GM12878 (cell line): ENCODE measurements around the gene SERPINA4. TPM values are rescaled to one million over a fixed set of nuclear protein-coding genes. Genes with fewer than 3 reads are reported as not detected.

Source experiments
- ATAC-seq: fragments of 200-7000 bp; cut with Tn5 transposase; 3 replicates; pipeline ENCODE4 v1.9.1; 2020; ENCODE audit warnings: mild to moderate bottlenecking, moderate library complexity
- BruUV-seq: library from RNA; stranded (reverse); fragments of 400-500 nt; replicated peaks from 2 replicates; lab custom pipeline; 2021; lab: Mats Ljungman, UMichigan
- CTCF ChIA-PET: fragments of 300-600 bp; sonication (Branson Sonifier 250); formaldehyde crosslinking; extraction: SDS; loops from one replicate; lab custom pipeline; 2021; ENCODE audit warnings: inconsistent platforms; lab: Yijun Ruan, JAX
- POLR2A ChIA-PET: fragments of 350-600 bp; formaldehyde crosslinking; extraction: SDS; loops from one replicate; lab custom pipeline; 2021; ENCODE audit warnings: inconsistent platforms; lab: Charles Lee
- RAD21 ChIA-PET: fragments of 300-600 bp; sonication (Branson Sonifier 250); formaldehyde crosslinking; loops from one replicate; lab custom pipeline; 2023; ENCODE audit warnings: antibody characterized with exemption; ENCODE audit not compliant: unreplicated experiment; lab: Charles Lee
- SMC1A ChIA-PET: fragments of 300-600 bp; sonication (Branson Sonifier 250); formaldehyde crosslinking; loops from one replicate; lab custom pipeline; 2023; ENCODE audit not compliant: unreplicated experiment, uncharacterized antibody; lab: Charles Lee
- DNase-seq: peaks from one replicate; pipeline ENCODE4 v3.0.0-alpha.2; 2011; ENCODE audit warnings: low read depth, low spot score
- FAIRE-seq: peaks from 3 replicates; lab custom pipeline; 2011; peaks lifted over from hg19 to GRCh38; lab: Jason Lieb, UNC
- H2AFZ ChIP-seq: 2 replicates; pipeline ENCODE4 v1.6.0; 2011; ENCODE audit warnings: low read depth, low read length, control low read depth; ENCODE audit not compliant: control insufficient read depth
- H3K27ac ChIP-seq: 2 replicates; pipeline ENCODE4 v1.5.1; 2011; ENCODE audit warnings: control low read depth; ENCODE audit not compliant: control insufficient read depth, insufficient read depth
- H3K27me3 ChIP-seq, 2 experiments: replicated peaks in 1 of 2; 2 replicates each; pipeline versions ENCODE4 v1.6.0 to v1.6.1; 2011; ENCODE audit warnings: low read length in 1 of 2; ENCODE audit not compliant: control insufficient read depth in 2 of 2, insufficient read depth in 2 of 2
- H3K36me3 ChIP-seq, 2 experiments: 2 replicates each; pipeline ENCODE4 v1.5.1; 2011; ENCODE audit warnings: low read length in 1 of 2; ENCODE audit not compliant: control insufficient read depth in 2 of 2, insufficient read depth in 2 of 2
- H3K4me1 ChIP-seq: 2 replicates; pipeline ENCODE4 v1.6.1; 2011; ENCODE audit warnings: mild to moderate bottlenecking, low read length, moderate library complexity, mixed read lengths; ENCODE audit not compliant: control insufficient read depth, insufficient read depth
- H3K4me2 ChIP-seq: 2 replicates; pipeline ENCODE4 v1.6.0; 2011; ENCODE audit warnings: control low read depth; ENCODE audit not compliant: control insufficient read depth, insufficient read depth
- H3K4me3 ChIP-seq: fragments of 200-600 bp; sonication (generic); 2 replicates; pipeline ENCODE4 v1.5.1; 2016
- H3K79me2 ChIP-seq: 2 replicates; pipeline ENCODE4 v1.6.0; 2011; ENCODE audit warnings: low read length; ENCODE audit not compliant: control insufficient read depth, insufficient read depth
- H3K9ac ChIP-seq: 2 replicates; pipeline ENCODE4 v1.8.0; 2011; ENCODE audit warnings: low read length, control low read depth, mixed read lengths; ENCODE audit not compliant: control insufficient read depth, insufficient read depth
- H3K9me3 ChIP-seq: replicated peaks from 3 replicates; pipeline ENCODE4 v1.5.1; 2011; ENCODE audit warnings: mild to moderate bottlenecking, low read length; ENCODE audit not compliant: control insufficient read depth, insufficient read depth
- H4K20me1 ChIP-seq: 2 replicates; pipeline ENCODE4 v1.6.0; 2011; ENCODE audit not compliant: control insufficient read depth, insufficient read depth
- HDAC6 ChIP-seq: fragments of 200-600 bp; sonication (generic); IDR thresholded peaks from one replicate; pipeline ENCODE4 v1.8.0; 2017; ENCODE audit warnings: antibody characterized with exemption; ENCODE audit not compliant: unreplicated experiment
- IRF4 ChIP-seq: IDR thresholded peaks from 2 replicates; pipeline ENCODE4 v1.6.1; 2011; ENCODE audit warnings: low read depth, low read length
- NR2C1 ChIP-seq: fragments of 450-650 bp; IDR thresholded peaks from 2 replicates; pipeline ENCODE4 v1.6.1; 2017; ENCODE audit warnings: antibody characterized with exemption, mild to moderate bottlenecking, moderate library complexity
- RELB ChIP-seq: fragments of 450-650 bp; IDR thresholded peaks from 2 replicates; pipeline ENCODE4 v1.6.1; 2017; ENCODE audit warnings: low read depth, mild to moderate bottlenecking, moderate library complexity
- ZNF384 ChIP-seq: IDR thresholded peaks from 2 replicates; pipeline ENCODE4 v1.6.1; 2012; ENCODE audit warnings: low read depth, mild to moderate bottlenecking, low read length, improper control_type of control experiment, borderline replicate concordance
- WGBS: methylation state at CpG from one replicate; pipeline ENCODE4 v1.1.6; 2016; ENCODE audit warnings: low lambda C conversion rate; ENCODE audit not compliant: insufficient replicate concordance, insufficient coverage; ENCODE audit errors: missing lambda C conversion rate; 5-methylcytosine and 5-hydroxymethylcytosine counted together
- in situ Hi-C: fragments of 300-500 bp; cut with MboI; formaldehyde crosslinking; loops from 9 replicates; pipeline ENCODE4 v1.14.3; 2018; ENCODE audit warnings: mixed read lengths
- intact Hi-C: fragments of 100-400 bp; cut with micrococcal nuclease; formaldehyde crosslinking; loops from one replicate; pipeline ENCODE4 v1.14.2; 2022; ENCODE audit not compliant: unreplicated experiment
- polyA plus RNA-seq, 11 experiments: library from polyadenylated mRNA; depleted of rRNA in 4 of 11; unstranded in 6 of 11; stranded (reverse) in 5 of 11; fragments of >200 nt; fragmentation: Nextera tagmentation in 4 of 11; fragmentation: Illumina TruSeq in 1 of 11; extraction: Ambion mirVana in 4 of 11; extraction: Trizol in 1 of 11; gene quantifications; 1 replicate in 1 of 11; 2 replicates in 10 of 11; pipeline versions ENCODE4 v1.2.1 to v1.2.3, GENCODE V29; 2011 to 2016; ENCODE audit warnings: inconsistent platforms in 2 of 11, missing spikeins in 2 of 11, low read depth in 1 of 11
- total RNA-seq, 4 experiments: library from RNA; depleted of rRNA in 3 of 4; stranded (reverse); fragments of >200 nt in 3 of 4; fragmentation: Illumina TruSeq in 1 of 4; extraction: Trizol in 1 of 4; gene quantifications; 2 replicates each; pipeline versions ENCODE4 v1.2.1 to v1.2.3, GENCODE V29; 2013 to 2021
- TF ChIP-seq, protein P1 (sequence below): IDR thresholded peaks from 2 replicates; pipeline ENCODE4 v1.6.1; 2012; ENCODE audit warnings: mild to moderate bottlenecking, low read depth, low read length
- TF ChIP-seq, protein P2 (sequence below): IDR thresholded peaks from 2 replicates; pipeline ENCODE4 v1.6.1; 2012; ENCODE audit warnings: low read depth, low read length, improper control_type of control experiment
- TF ChIP-seq, protein P3 (sequence below): IDR thresholded peaks from 2 replicates; pipeline ENCODE4 v1.6.1; 2011; ENCODE audit warnings: borderline replicate concordance, low read depth, mild to moderate bottlenecking, moderate library complexity, low read length; ENCODE audit not compliant: insufficient read depth, poor library complexity, severe bottlenecking

SERPINA4 gene
- total and polyA plus RNA-seq, 10 of the 15 experiments (the other 5 are each of a cell fraction or from before 2014, with no cell fraction given) = 0.13 TPM; not detected in 9

- H3K4me1 ChIP-seq = no peaks in the 10 kb centered on the region
- ChIA-PET RAD21 (no interaction called here), CTCF (interaction anchor here (0.9 kb wide), 1 partner anchor 9 kb away, joined by 3 read pairs; no protein-coding TSS in a partner anchor), SMC1A (no interaction called here), POLR2A (no interaction called here)
- DNase-seq (no peak), ATAC-seq (no peak), FAIRE-seq (no peak)
- no peak overlapping the region for H3K9ac ChIP-seq
- TF ChIP-seq, protein P1, sequence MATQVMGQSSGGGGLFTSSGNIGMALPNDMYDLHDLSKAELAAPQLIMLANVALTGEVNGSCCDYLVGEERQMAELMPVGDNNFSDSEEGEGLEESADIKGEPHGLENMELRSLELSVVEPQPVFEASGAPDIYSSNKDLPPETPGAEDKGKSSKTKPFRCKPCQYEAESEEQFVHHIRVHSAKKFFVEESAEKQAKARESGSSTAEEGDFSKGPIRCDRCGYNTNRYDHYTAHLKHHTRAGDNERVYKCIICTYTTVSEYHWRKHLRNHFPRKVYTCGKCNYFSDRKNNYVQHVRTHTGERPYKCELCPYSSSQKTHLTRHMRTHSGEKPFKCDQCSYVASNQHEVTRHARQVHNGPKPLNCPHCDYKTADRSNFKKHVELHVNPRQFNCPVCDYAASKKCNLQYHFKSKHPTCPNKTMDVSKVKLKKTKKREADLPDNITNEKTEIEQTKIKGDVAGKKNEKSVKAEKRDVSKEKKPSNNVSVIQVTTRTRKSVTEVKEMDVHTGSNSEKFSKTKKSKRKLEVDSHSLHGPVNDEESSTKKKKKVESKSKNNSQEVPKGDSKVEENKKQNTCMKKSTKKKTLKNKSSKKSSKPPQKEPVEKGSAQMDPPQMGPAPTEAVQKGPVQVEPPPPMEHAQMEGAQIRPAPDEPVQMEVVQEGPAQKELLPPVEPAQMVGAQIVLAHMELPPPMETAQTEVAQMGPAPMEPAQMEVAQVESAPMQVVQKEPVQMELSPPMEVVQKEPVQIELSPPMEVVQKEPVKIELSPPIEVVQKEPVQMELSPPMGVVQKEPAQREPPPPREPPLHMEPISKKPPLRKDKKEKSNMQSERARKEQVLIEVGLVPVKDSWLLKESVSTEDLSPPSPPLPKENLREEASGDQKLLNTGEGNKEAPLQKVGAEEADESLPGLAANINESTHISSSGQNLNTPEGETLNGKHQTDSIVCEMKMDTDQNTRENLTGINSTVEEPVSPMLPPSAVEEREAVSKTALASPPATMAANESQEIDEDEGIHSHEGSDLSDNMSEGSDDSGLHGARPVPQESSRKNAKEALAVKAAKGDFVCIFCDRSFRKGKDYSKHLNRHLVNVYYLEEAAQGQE = no peak
- TF ChIP-seq ZNF384 (no peak), IRF4 (no peak), HDAC6 (no peak), RELB (no peak), NR2C1 (no peak)
- TF ChIP-seq, protein P2, sequence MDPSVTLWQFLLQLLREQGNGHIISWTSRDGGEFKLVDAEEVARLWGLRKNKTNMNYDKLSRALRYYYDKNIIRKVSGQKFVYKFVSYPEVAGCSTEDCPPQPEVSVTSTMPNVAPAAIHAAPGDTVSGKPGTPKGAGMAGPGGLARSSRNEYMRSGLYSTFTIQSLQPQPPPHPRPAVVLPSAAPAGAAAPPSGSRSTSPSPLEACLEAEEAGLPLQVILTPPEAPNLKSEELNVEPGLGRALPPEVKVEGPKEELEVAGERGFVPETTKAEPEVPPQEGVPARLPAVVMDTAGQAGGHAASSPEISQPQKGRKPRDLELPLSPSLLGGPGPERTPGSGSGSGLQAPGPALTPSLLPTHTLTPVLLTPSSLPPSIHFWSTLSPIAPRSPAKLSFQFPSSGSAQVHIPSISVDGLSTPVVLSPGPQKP = no peak
- TF ChIP-seq, protein P3, sequence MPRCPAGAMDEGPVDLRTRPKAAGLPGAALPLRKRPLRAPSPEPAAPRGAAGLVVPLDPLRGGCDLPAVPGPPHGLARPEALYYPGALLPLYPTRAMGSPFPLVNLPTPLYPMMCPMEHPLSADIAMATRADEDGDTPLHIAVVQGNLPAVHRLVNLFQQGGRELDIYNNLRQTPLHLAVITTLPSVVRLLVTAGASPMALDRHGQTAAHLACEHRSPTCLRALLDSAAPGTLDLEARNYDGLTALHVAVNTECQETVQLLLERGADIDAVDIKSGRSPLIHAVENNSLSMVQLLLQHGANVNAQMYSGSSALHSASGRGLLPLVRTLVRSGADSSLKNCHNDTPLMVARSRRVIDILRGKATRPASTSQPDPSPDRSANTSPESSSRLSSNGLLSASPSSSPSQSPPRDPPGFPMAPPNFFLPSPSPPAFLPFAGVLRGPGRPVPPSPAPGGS = no peak
- H4K20me1 ChIP-seq = no peaks in the 10 kb centered on the region
- no peaks in the 10 kb centered on the region; the same call in 2 of the 3 replicates for H3K9me3 ChIP-seq
- no peak overlapping the region for H3K4me3 ChIP-seq
- no TSS peak for BruUV-seq
- no peak overlapping the region for H3K27ac ChIP-seq
- 100% methylated on average over 1 of the region's 1 CpG for WGBS
- no peaks in the 10 kb centered on the region for H3K36me3 ChIP-seq
- H3K79me2 ChIP-seq = no peaks in the 10 kb centered on the region
- H3K27me3 ChIP-seq = no peaks in the 10 kb centered on the region
- intact Hi-C loops = no loop called here
- no peak overlapping the region for H2AFZ ChIP-seq
- in situ Hi-C loops = no loop called here
- no peak overlapping the region for H3K4me2 ChIP-seq
These were observed 3.9 kb upstream of the SERPINA4 start for GRCh38 chr14:94557327-94557726.
